ENCODE results near the gene SEMA3B.

DNA sequence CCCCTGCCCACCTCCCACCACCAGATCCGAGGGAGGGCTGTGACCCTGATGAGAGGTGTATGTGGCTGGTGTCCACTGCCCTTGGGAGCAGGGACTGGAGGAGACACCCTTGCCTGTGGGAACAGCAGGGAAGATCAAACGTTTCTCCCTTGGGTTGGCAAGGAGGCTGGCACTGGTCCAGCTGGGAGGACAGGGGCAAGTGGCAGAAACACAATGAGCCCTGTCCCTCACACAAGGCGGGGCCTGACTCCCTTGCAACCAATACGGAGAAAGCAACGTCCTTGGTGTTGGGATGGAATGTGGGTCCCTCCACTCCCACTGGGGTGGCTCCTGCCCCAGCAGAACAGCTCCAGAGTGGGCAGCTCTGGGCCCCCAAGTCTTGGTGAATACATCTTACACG, 48.4 kb downstream of the SEMA3B start:
- TF ChIP-seq, protein P1, sequence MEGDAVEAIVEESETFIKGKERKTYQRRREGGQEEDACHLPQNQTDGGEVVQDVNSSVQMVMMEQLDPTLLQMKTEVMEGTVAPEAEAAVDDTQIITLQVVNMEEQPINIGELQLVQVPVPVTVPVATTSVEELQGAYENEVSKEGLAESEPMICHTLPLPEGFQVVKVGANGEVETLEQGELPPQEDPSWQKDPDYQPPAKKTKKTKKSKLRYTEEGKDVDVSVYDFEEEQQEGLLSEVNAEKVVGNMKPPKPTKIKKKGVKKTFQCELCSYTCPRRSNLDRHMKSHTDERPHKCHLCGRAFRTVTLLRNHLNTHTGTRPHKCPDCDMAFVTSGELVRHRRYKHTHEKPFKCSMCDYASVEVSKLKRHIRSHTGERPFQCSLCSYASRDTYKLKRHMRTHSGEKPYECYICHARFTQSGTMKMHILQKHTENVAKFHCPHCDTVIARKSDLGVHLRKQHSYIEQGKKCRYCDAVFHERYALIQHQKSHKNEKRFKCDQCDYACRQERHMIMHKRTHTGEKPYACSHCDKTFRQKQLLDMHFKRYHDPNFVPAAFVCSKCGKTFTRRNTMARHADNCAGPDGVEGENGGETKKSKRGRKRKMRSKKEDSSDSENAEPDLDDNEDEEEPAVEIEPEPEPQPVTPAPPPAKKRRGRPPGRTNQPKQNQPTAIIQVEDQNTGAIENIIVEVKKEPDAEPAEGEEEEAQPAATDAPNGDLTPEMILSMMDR (IDR thresholded peaks at IDR 0.05; ENCODE audit: low read depth, low read length) = no peak
- TF ChIP-seq EZH2phosphoT487 (IDR thresholded peaks at IDR 0.05; ENCODE audit: low read depth) = no peak
